ENCODE results near the gene PPP1CB. TPM values are rescaled to one million over a fixed set of nuclear protein-coding genes. Genes with fewer than 3 reads are reported as not detected.

The PPP1CB gene
- total and polyA plus RNA-seq, 4 donors: 26.2 to 75.4 (median 49.3) TPM

- Histone ChIP-seq H3K27ac (ENCODE audit: low read depth in 1 of 2, low read length in 2 of 2) (no peak overlapping the region), H3K9ac (ENCODE audit: low read depth in 1 of 2, low read length in 2 of 2) (no peak overlapping the region), H3K4me1 (ENCODE audit: control insufficient read depth in 4 of 4, insufficient read depth in 4 of 4, low read length in 3 of 4) (peaks cover 0 to 18% (median 7%) of the 10 kb centered on the region in 4 donors), H3K9me3 (ENCODE audit: control insufficient read depth in 4 of 4, low read length in 3 of 4) (no peaks in the 10 kb centered on the region), H3K4me3 (ENCODE audit: low read depth in 1 of 3, low read length in 3 of 3) (no peak overlapping the region), H3K36me3 (ENCODE audit: control insufficient read depth in 4 of 4, insufficient read depth in 3 of 4, low read depth in 1 of 4, low read length in 3 of 4) (no peaks in the 10 kb centered on the region), H3K27me3 (ENCODE audit: control insufficient read depth in 4 of 4, insufficient read depth in 4 of 4, low read length in 3 of 4) (no peaks in the 10 kb centered on the region)
- 46% methylated on average over 3 of the region's 3 CpGs for WGBS
- TF ChIP-seq, protein P1, sequence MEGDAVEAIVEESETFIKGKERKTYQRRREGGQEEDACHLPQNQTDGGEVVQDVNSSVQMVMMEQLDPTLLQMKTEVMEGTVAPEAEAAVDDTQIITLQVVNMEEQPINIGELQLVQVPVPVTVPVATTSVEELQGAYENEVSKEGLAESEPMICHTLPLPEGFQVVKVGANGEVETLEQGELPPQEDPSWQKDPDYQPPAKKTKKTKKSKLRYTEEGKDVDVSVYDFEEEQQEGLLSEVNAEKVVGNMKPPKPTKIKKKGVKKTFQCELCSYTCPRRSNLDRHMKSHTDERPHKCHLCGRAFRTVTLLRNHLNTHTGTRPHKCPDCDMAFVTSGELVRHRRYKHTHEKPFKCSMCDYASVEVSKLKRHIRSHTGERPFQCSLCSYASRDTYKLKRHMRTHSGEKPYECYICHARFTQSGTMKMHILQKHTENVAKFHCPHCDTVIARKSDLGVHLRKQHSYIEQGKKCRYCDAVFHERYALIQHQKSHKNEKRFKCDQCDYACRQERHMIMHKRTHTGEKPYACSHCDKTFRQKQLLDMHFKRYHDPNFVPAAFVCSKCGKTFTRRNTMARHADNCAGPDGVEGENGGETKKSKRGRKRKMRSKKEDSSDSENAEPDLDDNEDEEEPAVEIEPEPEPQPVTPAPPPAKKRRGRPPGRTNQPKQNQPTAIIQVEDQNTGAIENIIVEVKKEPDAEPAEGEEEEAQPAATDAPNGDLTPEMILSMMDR (IDR thresholded peaks at IDR 0.05; ENCODE audit: low read depth, low read length, missing input control): no peak
- no peak for TF ChIP-seq FOXA1 (IDR thresholded peaks at IDR 0.05)
- TF ChIP-seq JUND (IDR thresholded peaks at IDR 0.05): no peak
- TF ChIP-seq YY1 (IDR thresholded peaks at IDR 0.05): no peak
- TF ChIP-seq, protein P2, sequence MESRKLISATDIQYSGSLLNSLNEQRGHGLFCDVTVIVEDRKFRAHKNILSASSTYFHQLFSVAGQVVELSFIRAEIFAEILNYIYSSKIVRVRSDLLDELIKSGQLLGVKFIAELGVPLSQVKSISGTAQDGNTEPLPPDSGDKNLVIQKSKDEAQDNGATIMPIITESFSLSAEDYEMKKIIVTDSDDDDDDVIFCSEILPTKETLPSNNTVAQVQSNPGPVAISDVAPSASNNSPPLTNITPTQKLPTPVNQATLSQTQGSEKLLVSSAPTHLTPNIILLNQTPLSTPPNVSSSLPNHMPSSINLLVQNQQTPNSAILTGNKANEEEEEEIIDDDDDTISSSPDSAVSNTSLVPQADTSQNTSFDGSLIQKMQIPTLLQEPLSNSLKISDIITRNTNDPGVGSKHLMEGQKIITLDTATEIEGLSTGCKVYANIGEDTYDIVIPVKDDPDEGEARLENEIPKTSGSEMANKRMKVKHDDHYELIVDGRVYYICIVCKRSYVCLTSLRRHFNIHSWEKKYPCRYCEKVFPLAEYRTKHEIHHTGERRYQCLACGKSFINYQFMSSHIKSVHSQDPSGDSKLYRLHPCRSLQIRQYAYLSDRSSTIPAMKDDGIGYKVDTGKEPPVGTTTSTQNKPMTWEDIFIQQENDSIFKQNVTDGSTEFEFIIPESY (IDR thresholded peaks at IDR 0.05): no peak
- TF ChIP-seq GABPA (IDR thresholded peaks at IDR 0.05 in 1 of 2, conservative IDR thresholded peaks at IDR 0.05 in 1 of 2): no peak
- TF ChIP-seq, protein P3, sequence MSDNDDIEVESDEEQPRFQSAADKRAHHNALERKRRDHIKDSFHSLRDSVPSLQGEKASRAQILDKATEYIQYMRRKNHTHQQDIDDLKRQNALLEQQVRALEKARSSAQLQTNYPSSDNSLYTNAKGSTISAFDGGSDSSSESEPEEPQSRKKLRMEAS (IDR thresholded peaks at IDR 0.05): no peak
- no peak for TF ChIP-seq TAF1 (conservative IDR thresholded peaks at IDR 0.05)
- TF ChIP-seq ATF3 (IDR thresholded peaks at IDR 0.05): no peak
- no peak for TF ChIP-seq EGR1 (IDR thresholded peaks at IDR 0.05; ENCODE audit: low read depth in 2 of 2)
- no peak for DNase-seq (ENCODE audit: low spot score)
Measured at GRCh38 chr2:28767337-28767736, 15.7 kb downstream of the PPP1CB start.

DNA sequence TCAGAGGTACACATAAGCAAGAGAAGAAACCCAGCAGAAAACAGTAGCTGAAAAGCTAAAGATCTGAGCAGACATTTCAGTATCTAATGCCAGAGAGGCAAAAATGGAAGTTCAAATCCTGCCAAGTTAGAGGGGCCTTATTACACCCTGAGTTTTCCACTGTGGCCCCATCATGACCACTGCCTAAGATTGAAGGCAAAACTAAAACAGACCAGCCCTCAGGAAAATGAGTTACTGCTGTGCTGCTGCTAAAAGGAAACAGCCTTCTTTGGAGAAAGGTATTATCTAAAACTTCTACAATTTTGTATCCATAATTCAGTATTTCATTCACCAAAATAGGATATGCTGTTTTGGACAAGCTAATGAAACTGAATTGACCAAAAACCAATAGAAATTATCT is 16.8 kb downstream of the PPP1CB start:
- no peaks in the 10 kb centered on the region for H3K36me3 ChIP-seq (ENCODE audit: control insufficient read depth in 4 of 4, insufficient read depth in 3 of 4, low read depth in 1 of 4, low read length in 3 of 4)
- no peak for TF ChIP-seq JUND (IDR thresholded peaks at IDR 0.05)
- TF ChIP-seq RAD21 (IDR thresholded peaks at IDR 0.05): no peak
- no peak for TF ChIP-seq EGR1 (IDR thresholded peaks at IDR 0.05; ENCODE audit: low read depth in 2 of 2)
- TF ChIP-seq SP1 (IDR thresholded peaks at IDR 0.05): no peak
- TF ChIP-seq HNF4G (IDR thresholded peaks at IDR 0.05): no peak
- TF ChIP-seq FOXA1 (IDR thresholded peaks at IDR 0.05): no peak
- TF ChIP-seq ATF3 (IDR thresholded peaks at IDR 0.05): no peak
- TF ChIP-seq, protein P3 (IDR thresholded peaks at IDR 0.05): no peak
- no peak for TF ChIP-seq GABPA (IDR thresholded peaks at IDR 0.05 in 1 of 2, conservative IDR thresholded peaks at IDR 0.05 in 1 of 2)
- no peak for TF ChIP-seq RXRA (IDR thresholded peaks at IDR 0.05)
- TF ChIP-seq, protein P4, sequence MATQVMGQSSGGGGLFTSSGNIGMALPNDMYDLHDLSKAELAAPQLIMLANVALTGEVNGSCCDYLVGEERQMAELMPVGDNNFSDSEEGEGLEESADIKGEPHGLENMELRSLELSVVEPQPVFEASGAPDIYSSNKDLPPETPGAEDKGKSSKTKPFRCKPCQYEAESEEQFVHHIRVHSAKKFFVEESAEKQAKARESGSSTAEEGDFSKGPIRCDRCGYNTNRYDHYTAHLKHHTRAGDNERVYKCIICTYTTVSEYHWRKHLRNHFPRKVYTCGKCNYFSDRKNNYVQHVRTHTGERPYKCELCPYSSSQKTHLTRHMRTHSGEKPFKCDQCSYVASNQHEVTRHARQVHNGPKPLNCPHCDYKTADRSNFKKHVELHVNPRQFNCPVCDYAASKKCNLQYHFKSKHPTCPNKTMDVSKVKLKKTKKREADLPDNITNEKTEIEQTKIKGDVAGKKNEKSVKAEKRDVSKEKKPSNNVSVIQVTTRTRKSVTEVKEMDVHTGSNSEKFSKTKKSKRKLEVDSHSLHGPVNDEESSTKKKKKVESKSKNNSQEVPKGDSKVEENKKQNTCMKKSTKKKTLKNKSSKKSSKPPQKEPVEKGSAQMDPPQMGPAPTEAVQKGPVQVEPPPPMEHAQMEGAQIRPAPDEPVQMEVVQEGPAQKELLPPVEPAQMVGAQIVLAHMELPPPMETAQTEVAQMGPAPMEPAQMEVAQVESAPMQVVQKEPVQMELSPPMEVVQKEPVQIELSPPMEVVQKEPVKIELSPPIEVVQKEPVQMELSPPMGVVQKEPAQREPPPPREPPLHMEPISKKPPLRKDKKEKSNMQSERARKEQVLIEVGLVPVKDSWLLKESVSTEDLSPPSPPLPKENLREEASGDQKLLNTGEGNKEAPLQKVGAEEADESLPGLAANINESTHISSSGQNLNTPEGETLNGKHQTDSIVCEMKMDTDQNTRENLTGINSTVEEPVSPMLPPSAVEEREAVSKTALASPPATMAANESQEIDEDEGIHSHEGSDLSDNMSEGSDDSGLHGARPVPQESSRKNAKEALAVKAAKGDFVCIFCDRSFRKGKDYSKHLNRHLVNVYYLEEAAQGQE (IDR thresholded peaks at IDR 0.05): no peak
- TF ChIP-seq HNF4A (conservative IDR thresholded peaks at IDR 0.05): no peak
- TF ChIP-seq NR2F2 (IDR thresholded peaks at IDR 0.05): no peak
- TF ChIP-seq YY1 (IDR thresholded peaks at IDR 0.05): no peak
- TF ChIP-seq, protein P2 (IDR thresholded peaks at IDR 0.05): no peak
- TF ChIP-seq TAF1 (conservative IDR thresholded peaks at IDR 0.05): no peak
- no peak for TF ChIP-seq FOXA2 (IDR thresholded peaks at IDR 0.05)
- H3K4me3 ChIP-seq (ENCODE audit: low read depth in 1 of 3, low read length in 3 of 3): no peak overlapping the region
- H3K4me1 ChIP-seq (ENCODE audit: control insufficient read depth in 4 of 4, insufficient read depth in 4 of 4, low read length in 3 of 4): peaks cover 0 to 11% (median 3%) of the 10 kb centered on the region in 4 donors
- H3K27ac ChIP-seq (ENCODE audit: low read depth in 1 of 2, low read length in 2 of 2): no peak overlapping the region
- DNase-seq (ENCODE audit: low spot score): no peak
- H3K27me3 ChIP-seq (ENCODE audit: control insufficient read depth in 4 of 4, insufficient read depth in 4 of 4, low read length in 3 of 4): no peaks in the 10 kb centered on the region
- H3K9ac ChIP-seq (ENCODE audit: low read depth in 1 of 2, low read length in 2 of 2): no peak overlapping the region
- no peaks in the 10 kb centered on the region for H3K9me3 ChIP-seq (ENCODE audit: control insufficient read depth in 4 of 4, low read length in 3 of 4)
